Smooth muscle cell of bladder (primary cell): ENCODE data around the gene SRGAP2C. TPM values are rescaled to one million over a fixed set of nuclear protein-coding genes. Genes with fewer than 3 reads are reported as not detected.

Experiments
- total RNA-seq: library from RNA; depleted of rRNA; stranded (reverse); fragments of >200 nt; gene quantifications from 2 replicates; pipeline ENCODE4 v1.2.3, GENCODE V29; 2014

Gene SRGAP2C
- 21.3 and 25.3 TPM in 2 replicates for total RNA-seq

DNA sequence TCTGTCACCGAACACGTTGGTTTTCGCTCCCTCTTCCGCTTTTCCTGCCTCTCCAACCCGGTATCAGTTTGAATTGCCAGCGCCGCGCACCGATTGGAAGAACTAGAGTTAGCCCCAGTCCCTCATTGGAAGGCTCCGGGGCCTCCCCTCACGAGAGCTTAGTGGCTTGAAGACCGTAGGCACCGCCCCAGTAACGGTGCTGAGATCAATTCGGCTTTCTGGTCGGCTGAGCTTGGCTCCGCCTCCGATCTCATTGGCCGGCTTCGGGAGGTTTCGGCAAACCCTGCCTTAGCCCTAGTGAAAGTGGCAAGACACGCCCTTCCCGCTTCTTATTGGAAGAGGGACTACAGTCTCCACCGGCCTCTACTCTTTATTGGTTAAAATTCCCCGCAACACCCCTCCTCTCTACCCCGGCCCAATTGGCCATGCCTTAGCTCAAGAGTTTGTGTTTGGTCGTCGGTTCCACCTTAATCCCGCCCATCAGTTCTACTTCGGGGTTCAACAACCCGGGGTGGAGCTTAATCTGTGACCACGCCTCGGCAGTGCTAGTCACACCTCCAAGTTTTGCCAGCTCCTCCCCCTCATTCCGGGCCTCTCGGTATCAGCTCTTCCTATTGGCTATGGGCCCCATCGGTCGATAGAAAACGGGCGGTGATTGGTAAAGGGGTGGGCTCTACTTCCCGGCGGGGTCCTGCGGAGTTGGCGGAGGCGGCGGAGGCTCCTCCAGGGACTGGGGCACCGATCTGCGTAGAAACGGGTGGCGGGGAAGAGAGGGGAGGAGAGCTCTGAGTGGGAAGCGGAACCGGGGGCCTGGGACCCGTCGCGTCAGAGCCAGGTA, at the start of gene SRGAP2C, which contains the start of gene FAM72B:
SRGAP2C (plus strand) TSS at position 686 of the 838 bp plus-strand sequence. CDS start 2,472 bp downstream, outside the sequence.
FAM72B (minus strand) TSS at position 51 of the 838 bp plus-strand sequence. CDS start 851 bp downstream, outside the sequence.

Other genes with a start within 250 kb of the SRGAP2C start
- 0.92 and 1.1 TPM in 2 replicates for gene FAM72B, start 635 bp upstream of the SRGAP2C start, total RNA-seq